GM19438 (cell line): ENCODE results near the gene SHB.
"Not testable (repeated sequence)": the region's sequence is repeated elsewhere in the genome, so short reads cannot be mapped to it uniquely, and the experiment has no call there.

Source experiments
- ATAC-seq: cut with Tn5 transposase; IDR thresholded peaks from one replicate; pipeline ENCODE4 v1.9.1; 2021; ENCODE audit warnings: low read depth; ENCODE audit not compliant: unreplicated experiment

The SHB gene

GRCh38 chr9:37909836-37910235, 159.2 kb downstream of the SHB start:
- not testable (repeated sequence) for ATAC-seq

GRCh38 chr9:37909326-37909725, 159.7 kb downstream of the SHB start:
- ATAC-seq = no peak

DNA sequence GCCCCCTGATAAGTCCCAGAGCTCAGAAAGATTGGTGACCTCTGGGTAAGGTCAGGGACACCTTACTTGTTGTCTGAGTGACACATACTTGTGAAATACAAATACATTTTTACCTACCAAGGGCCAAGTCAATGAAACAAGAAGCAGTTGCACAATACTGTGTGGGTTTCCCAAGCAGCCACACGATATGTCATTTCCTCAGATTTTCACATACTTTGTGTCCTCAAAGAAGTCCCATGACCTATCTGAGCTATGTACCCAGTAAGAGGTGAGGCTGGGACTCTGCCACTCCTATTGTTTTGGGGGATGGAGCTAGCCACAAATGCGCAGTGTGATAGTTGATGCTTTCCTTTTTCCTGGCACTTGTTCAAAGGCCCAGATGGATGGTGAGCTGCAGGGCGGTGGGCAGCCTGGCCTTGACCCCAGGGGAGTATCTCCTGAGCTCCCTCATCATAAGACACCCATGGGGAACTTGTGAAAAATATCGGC, 160.3 kb downstream of the SHB start:
- no peak for ATAC-seq

GRCh38 chr9:37908283-37908682, 160.7 kb downstream of the SHB start:
- no peak for ATAC-seq

GRCh38 chr9:37906312-37907239, 162.5 kb downstream of the SHB start:
- no peak for ATAC-seq

DNA sequence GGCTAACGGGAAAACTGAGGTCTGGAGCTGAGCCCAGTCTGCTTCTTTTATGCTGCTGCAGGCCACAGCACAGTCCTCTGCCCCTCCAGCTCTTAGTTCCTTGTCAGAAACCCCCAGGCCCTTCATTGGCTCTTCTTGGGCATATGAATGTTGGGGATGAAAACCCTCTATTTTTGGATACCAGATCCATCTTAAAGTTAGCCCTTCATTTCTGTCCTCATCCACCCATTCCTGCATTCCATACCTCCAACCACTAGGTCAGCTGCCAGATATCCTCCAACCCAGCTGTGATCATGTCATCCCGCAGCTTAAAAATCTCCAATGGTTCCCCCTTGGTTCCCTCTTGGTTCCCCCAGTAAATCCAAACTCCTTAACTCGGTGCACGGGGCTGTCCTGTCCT, 163.3 kb downstream of the SHB start:
- no peak for ATAC-seq

- ATAC-seq = no peak
These were observed 163.9 kb downstream of the SHB start for GRCh38 chr9:37905131-37905505.

DNA sequence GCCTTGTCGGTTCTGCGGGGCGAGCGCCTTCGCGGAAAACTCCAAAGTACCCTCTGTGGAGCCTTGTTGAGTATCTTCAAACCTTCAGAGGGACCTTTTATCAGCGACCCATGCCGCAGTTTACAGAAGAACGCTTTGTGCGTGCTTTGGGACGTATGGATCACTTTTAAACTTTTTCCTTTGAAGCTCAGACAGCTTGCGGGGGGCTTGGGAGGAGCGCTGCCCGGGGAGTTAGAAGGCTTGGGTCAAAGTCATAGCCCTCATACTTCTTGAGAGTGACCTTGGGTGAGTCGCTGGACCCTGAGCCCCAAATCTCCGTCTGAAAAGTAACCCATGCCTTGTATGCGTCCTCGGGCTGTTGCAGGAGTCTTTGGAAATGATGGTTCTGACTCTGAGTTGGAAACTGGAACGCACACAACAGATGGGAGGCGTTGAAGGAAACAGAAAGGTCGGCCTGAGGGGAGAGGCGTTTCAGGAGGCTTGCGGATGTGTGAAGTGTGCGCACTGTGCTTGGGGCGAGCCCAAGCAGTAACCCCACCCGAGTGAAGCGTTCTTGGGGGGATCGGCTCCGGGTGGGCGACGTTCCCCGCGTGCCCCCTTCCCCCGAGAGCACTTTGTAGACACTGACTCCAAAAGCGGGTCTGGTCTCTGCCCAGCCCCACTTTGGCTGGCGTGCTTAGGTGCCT, 164.4 kb downstream of the SHB start:
- ATAC-seq = no peak

GRCh38 chr9:37903647-37904444, 165.2 kb downstream of the SHB start, which contains the start of gene SLC25A51:
TSS of gene SLC25A51 (minus strand) at chr9:37904127. CDS start at chr9:37888550, 15,577 bp downstream.
- peak; percentile 79 for ATAC-seq

DNA sequence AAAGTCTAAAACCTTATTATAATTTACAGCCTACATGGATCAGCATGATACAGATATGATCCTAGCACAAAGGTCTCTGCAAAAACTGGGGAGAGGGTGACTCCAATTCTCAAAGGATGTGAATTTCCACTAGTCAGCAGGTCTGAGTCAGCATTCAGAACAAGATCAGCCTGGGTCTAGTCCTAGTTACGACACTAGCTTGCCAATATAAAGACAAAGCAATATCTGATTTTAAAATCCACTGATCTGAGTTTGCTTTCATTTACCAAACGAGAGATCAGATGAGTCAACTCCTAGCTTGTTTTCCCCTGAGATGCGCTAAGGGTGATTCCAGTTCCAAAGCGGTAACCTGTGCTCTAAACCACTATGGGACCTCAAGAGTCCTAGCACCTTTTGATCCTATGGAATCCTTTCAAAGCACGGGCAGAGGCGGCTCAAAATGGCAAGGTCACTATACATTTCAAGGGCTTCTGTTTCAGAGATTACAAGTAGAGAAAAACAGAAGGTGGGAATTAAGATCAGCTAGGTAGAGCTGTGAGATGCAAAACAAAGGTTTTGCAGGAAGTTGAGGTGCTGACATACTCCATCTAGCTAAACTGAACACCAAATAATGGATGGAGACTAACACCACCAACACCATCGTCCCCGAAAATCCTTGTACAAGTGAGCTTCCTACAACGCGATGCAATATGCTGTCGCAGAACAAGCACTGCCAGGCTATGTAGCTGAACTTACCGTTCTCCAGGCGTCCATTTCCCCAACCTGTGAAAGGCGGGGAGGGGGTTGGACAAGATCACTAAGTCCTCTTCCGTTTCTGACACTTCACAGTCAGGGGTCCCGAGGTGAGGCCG, 166.0 kb downstream of the SHB start:
- peak; percentile 14 for ATAC-seq

DNA sequence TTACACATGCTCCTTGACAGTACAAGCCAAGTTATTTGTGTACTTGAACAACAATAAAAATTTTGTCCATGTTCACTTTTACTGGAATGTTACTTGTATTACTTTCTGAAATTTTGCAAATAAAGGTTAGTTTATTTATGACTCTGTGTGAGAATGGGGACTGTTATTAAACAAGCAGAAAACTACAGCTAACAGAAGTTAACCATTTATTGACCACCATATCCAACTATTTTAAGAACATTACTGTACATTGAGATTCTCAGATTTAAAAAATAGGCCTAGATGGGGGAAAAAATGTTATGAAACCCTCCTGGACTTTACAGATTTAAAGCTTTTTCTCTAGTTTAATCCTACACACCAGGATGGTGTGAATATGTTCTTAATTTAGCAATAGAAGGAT, 166.9 kb downstream of the SHB start:
- ATAC-seq = no peak

- ATAC-seq = no peak
These were observed 170.0 kb downstream of the SHB start for GRCh38 chr9:37899041-37899440.

DNA sequence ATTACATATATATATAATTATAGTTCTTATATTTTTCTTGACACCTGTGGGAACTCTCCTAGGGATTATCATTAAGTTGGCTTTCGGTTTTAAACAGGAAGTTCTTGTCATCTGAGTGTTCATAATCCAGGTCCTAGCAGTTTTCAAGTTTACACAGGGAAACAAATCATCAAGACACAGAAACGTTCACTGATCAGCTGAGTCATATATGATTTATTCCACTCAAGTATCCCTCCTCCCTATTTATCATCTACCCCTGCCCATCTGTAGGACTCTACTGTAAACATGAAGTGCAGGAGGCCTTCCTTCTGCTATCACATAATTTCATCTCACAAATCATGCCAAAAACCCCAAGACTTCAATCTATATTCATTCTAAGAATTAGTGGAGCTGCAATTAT, 171.4 kb downstream of the SHB start:
- no peak for ATAC-seq

GRCh38 chr9:37892063-37892462, 177.0 kb downstream of the SHB start:
- no peak for ATAC-seq

GRCh38 chr9:37891042-37891441, 178.0 kb downstream of the SHB start:
- not testable (repeated sequence) for ATAC-seq

GRCh38 chr9:37889536-37889935, 179.5 kb downstream of the SHB start:
- no peak for ATAC-seq

DNA sequence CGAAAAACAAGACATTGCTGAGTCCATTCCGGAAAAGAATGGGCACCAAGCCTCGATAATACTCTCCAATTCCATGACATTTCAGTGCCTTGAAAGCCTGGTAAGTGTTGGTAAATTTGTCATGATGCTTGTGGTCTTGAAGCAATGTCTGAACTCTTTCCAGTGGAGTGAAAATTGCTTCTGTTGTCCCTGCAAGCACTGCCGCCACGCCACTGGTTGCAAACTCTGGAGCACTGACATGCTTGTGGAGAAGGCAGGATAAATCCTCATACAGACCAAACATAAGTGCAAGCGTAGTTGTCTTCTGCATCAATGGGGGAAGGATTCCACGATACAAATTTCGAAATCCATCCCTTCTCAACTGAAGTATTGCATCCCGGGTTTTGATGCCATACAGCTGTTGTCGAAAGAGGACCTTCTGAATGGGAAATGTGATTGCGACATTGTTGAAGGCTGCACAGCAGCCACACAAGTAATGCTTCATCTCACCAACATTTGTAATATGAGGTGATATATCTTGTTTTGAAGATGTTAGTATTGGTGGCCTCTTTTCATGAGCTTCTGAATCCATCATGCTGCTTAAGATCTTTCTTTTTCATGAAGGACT, 180.9 kb downstream of the SHB start:
- ATAC-seq = not testable (repeated sequence)

DNA sequence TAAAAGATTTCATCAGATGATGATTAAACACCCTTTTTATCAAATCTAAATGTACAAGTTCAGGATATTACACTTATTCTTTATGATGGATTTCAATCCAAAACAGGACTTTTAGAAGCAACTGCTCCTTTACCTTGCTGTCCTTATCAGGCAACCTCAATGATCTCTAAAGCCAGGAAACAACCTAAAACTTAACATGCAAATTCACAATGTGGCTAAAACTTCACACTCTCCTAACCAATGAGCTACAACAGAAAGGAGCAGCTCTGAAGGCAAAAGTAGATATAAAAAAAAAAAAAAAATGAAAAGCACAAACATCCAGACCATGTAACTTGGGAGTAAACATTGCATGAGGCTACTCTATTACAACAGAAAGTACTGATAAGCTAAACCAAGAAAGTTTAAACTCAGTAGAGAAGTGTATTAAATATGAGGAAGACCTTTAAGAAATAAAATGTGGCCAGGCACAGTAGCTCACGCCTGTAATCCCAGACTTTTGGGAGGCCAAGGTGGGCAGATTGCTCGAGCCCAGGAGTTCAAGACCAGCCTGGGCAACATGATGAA, 188.0 kb downstream of the SHB start:
- no peak for ATAC-seq

DNA sequence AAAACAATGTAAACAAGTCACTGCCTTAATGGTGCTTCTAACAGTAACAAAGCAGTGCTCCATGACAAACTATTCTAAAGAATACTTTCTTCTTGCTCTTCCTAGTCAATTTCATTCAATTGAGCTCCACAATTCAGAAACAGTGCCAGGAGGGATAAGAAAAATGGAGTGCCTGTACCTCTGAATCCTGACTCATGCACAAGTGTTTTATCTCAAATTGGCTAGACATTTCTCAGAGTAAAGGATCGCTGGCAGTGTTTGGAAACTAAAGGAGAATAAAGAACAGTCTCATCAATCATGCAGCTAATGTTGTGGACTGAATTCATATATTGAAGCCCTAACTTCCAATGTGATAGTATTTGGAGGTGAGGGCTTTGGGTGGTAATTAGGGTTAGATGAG, 192.7 kb downstream of the SHB start:
- ATAC-seq = no peak
